ENCODE results near the gene NUP62.

Gene NUP62

DNA sequence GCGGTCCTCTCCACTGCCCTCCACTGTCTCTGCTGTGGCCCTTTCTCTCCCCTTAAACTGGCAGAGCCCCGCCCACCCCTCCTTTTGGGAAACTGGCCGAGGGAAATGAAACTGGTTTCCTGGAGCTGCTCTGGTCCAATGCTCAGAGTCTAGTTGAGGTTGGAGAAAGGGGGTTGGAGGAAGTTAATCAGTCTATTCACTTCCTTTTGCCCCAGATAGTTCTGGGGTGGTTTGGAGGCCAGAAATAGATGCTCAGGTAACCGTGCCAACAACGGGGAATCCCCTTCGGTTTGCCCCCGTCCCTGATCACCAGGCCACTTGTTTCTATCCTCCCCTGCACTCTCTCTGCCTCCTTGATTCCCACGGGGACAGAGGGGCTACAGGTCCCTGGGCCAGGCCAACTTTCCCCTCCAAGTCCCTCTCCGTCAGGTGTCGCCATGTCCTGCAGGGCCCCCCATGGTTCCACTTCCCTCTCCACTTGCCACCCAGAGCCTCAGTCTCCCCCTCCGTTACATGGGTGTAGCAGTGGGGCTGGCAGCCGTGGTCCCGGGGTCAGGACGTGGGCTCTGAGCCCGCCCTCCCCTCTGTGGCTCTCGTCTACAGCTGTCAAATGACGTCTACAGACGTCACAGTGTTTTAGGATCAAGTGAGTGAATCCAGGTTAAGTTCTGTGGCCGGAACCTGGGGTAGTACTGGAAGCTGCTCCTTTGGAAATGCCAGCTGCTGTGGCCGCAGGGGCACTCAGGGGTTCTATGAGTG is 32.3 kb downstream of the NUP62 start, which contains the start of gene IL4I1:
Gene IL4I1 (minus strand): TSS at position 25 of the 759 bp plus-strand sequence. CDS start 727 bp downstream, outside the sequence.
- peak; percentile 13 for DNase-seq (ENCODE audit: low read depth)

DNA sequence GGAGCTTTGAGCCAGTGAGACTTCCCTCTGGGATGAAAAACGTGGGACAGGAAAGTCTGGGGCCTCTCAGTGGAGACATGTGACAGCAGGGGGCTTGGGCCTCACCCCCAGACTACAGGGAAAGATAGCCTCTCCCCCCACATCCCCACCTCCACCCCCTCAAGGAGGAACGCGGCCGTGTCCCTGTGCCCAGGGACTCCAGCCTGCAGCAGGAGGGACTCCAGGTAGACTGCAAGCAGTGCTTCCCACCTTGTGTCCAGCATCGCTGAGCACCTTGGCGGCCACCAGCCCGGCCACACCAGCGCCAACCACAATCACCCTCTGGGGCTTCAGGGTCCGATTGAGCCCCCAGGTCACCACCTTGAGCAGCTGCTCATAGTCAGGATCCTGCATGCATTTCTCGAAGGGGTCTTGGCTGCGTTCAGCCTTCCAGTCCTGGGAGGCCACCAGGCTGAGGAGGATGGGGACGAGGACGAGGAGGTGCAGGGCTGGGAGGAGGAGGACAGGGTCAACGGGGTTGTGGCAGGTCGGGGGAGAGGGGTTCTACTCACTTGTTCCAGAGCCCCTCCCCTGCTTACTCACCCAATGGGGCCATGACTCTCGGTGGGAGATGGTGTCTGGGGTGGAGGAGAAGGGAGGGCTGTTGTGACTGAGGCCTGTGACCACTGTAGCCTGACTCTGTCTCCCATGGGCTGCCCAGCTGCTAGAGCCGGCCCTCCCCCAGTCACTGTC is 33.6 kb downstream of the NUP62 start:
- DNase-seq (ENCODE audit: low read depth), result no peak

DNA sequence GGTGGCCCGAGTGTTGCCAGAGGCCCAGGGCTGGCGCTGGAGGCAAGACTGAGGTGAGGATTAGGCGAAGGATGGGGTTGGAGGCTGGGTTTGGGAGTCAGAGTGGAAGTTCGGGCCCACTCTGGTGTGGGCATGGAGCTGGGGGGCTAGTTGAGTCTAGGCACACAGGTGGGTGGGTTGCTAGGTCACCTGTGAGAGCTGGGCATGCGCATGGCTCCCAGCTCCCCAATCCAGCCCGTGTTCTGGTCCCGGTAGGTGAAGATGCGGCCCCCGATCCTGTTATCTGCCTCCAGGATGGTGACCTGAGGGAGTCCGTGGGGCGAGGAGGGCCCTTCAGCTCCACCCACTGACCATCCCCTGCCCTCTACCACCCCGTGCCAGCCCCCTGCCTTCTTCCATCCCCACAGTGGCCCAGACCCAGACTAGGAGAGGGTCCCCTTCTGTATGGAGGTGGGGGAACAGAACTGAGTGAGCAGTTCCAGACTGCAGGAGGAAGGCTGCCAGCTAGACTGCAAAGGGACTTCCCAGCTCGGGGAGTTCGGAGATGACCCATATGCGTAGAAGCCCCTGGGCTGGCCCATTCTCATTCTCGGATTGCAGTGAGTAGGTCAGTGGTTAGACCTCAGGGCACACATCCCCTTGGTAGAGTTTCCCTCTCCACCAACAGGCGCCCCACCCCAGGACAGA is 34.3 kb downstream of the NUP62 start:
- no peak for DNase-seq (ENCODE audit: low read depth)

DNA sequence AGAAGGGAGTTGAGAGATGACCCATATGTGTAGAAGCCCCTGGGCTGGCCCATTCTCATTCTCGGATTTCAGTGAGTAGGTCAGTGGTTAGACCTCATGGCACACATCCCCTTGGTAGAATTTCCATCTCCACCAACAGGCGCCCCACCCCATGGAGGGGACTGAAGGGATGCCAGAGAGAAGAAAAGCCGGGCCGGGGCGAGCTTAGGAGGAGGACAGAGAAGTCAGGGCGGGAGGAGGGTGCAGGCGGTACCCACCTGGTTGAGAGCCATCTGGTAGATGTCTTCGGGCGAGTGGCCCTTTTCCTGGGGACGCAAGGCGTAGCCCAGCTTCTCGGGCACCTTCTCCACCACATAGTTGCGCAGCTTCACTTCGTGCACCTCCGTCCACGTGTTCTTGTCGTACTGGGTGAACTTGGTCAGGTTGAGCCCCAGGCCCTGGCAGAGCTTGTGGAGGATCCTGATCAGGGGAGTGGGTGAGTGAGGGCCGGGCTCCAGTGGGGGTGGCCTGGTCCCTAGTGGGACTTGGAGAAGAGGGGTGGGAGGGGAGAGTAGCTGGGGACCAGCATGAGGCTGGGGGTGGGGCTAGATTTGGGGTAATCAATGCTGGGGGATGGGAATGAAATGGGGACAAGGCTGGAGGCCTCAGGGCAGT is 35.2 kb downstream of the NUP62 start:
- DNase-seq (ENCODE audit: low read depth), result no peak

DNA sequence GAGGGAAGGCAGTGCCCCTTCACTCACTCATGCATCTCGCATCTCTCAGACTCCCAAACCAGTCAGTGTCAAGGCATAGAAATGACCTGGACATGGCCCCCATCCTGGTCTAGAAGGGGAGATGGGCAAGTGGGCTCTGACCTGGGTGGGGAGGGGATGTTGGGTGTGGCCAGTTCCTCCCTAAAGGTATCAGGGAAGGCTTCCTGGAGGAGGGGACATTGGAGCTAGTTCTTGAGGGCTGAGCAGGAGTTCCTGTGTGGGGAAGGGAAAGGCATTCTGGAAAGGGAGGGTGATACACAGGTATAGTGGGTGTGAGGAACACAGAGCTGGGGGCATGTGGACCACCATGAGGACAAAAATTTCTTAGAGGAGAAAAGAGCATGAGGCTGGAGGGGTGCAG is 36.6 kb downstream of the NUP62 start:
- DNase-seq (ENCODE audit: low read depth), result no peak

DNA sequence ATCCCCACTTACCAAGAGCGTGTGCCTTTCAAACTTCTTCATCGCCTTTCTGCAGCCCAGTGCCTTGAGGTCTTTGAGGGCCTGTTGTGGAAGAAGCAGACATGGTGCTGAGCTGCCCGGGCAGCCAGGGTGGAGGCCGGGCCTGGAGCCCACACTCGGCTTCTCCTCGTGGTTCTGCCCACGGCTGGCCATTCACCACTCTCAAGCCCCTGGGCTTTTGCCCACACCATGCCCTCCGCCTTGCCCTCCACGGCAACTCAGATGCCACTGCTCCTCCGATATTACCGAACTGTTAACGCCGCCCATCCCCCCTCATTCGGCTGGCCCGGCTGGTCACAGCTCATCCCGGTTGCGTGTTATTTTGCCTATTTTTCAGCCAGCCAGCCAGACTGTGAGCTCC is 37.9 kb downstream of the NUP62 start:
- DNase-seq (ENCODE audit: low read depth), result no peak

DNA sequence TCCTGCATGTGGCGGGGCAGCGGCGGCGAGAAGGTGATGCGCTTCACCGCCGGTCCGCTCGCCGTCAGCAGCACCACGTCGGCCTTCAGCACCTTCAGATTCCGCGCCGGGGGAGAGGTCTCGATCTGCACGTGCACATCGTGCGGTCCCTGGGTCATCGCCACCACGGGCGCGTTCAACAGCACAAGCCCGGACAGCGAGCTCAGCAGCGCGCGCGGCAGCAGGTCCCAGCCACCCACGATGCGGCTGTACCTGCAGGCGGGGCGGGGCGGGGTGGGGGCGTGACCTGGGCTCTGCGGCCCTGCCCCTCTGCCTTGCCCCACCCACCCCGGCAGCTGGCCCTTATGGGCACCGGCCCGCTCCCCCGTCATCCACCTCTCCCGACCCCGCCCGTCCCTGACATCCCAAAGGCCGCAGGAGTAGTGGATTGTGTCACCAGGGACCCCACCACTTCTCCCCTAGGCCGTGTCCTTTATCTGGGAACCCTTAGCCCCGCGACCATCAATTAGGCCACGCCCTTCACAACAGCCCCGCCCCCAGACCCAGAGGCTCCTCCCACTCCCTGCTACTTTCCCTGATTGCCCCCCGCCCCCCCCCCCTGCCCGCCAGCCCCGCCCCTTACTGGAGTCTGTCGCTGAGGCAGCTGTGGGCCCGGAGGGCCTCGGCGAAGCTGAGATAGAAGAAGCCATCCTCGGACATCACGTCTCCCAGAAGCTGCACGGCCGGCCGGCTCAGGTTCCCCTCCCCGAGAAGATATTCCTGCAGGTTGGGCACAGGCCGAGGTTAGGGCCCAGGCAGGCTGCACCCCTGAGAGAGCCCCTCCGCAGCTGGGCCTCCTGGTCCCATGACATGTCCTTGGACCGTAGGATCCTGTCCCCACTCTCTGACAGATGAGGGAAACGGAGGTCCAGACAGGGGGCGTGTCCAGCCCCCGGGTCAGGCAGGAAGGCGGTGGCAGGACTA is 38.7 kb downstream of the NUP62 start:
- DNase-seq (ENCODE audit: low read depth), result no peak

DNA sequence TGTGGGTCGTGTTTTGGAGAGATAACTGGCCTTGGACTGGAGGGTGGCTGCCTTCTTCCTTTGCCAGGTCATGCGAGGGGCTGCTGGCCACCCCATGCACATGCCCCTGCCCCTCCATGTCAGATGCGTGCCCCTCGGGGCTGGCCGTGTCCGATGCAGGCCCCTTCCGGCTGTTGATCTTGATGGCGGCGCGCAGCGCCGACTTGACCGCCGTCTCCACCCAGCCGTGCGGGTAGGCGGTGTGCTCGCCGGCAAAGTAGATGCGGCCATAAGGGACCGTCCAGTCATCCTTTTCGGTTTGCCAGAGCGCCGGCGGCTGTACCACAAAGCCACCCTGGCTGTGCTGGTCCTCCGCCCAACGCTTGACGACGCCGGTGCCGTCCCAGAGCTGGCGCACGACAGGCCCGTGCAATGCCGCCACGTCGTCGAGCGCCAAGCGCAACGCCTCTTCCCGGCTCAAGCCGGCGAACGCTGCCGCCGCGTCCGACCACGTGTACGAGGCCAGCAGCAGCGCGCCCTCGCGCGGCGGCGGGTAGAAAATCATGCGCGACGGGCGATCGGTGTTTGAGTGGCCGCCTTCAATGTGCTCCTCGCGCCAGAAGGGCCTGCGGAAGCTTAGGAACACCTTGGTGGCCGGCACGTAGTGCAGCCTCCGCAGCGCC is 39.5 kb downstream of the NUP62 start:
- peak; percentile 31 for DNase-seq (ENCODE audit: low read depth)

DNA sequence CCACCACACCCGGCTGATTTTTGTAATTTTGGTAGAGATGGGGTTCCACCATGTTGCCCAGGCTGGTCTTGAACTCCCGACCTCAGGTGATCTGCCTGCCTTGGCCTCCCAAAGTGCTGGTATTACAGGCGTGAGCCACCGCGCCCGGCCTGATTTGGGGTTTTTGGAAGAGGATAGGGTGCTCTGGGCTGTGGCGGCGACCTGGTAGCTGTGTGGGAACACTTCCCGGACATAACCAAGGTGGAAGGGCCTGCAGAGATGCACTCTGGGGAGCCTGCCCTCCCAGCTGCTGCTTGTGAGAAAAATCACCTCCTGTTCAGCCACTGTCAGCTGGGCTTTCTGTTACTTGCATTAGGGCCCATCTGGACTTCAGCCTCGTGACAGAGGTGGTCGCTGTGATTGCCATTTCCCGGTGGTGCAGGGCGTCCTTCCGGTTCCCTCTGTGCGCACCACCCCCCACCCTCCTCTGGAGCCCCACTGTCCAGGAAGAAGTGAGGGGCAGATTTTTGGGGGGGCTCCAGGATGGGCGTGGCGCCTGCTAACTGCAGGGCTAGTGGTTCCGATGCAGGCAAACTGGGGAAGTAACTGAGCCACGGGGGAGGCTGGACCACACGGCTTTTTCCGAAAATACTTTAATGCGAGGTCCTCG is 40.1 kb downstream of the NUP62 start:
- no peak for DNase-seq (ENCODE audit: low read depth)

DNA sequence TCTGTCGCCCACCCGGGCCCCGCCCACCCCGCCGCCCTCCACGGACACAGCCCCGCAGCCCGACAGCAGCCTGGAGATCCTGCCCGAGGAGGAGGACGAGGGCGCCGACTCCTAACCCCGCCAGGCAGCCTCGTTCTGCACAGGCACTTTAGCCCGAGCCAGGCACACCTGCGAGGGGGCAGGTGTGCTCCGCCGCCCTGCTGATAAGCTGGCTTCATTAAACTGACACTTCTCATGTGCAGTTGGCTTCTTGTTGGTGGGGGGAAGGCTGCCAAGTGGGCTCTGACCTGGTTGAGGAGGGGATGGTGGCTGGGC is 40.8 kb downstream of the NUP62 start:
- no peak for DNase-seq (ENCODE audit: low read depth)

DNA sequence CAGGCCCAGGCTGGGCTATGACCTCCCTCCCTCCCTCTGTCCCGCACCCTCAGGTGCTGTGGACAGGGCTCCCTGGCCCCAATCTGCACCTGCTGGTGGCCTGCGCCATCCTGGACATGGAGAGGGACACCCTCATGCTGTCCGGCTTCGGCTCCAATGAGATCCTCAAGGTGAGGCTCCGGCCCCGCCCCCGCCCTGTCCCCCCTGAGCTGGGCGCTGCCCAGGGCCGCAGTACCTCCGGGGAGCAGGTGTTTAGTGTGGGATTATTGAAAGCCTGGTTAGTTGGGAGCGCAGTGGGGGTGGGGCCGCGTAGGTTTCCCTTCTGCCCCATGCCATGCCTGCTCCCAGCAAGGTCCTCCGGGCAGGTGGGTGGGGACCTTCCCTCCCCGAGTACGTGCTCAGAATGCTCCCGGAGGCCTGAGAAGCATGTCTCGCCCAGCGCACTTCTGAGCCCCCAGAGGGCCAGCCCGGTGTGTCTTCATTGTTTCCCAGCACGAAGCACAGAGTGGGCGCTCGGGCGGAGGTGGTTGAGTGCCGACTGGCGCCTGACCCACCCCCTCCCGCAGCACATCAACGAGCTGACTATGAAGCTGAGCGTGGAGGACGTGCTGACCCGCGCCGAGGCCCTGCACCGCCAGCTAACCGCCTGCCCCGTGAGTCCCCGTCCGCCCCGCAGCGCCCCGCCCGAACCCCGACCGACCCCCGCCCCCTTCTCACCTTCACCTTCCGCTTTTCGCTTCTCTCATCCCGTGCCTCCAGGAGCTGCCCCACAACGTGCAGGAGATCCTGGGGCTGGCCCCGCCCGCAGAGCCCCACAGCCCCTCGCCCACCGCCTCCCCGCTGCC is 41.4 kb downstream of the NUP62 start:
- DNase-seq (ENCODE audit: low read depth), result no peak

DNA sequence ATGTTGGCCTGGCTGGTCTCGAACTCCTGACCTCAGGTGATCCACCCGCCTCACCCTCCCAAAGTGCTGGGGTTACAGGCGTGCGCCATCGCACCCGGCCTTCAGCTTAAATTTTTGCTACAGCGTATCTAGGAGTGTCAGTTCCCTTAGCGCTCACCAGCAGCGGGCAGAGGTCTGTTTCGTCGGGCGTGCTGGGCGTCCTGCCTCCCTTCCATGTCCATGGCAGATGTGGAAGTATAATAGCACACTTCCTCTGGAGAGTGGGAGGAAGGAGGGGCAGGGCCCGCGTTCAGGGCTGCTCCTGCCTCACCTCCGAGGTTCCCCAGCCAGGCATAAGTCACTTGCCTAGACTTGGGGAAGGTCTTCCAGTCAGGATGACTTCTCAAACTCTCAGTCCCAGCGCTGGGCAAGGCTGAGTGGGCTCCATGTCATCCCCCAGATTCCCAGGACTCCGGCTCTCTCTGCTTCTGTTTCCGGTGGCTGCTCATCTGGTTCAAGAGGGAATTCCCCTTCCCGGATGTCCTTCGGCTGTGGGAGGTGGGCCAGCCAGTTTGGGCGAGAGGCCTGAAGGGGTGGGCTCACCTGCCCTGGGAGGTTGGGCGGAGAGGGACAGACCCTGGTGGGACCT is 42.2 kb downstream of the NUP62 start:
- DNase-seq (ENCODE audit: low read depth), result no peak

DNA sequence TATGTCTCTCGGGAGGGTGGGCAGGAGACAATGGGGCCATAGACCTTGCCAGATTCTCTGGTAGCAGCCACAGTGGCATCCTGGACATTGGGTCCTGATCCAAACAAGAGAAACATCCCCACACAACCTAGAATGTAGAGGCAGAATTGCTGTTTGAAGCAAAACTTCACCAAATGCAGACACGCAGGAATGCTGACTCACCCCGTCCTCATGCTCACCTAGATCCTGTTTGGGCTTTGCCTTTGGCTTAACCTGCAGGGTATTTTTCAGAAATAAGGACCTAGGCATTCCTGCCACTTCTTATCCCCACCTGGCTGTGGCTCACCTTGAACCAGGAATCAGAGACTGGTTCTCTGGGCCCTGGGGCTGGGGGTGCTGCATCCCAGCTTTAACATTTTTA is 44.5 kb downstream of the NUP62 start:
- DNase-seq (ENCODE audit: low read depth), result no peak

DNA sequence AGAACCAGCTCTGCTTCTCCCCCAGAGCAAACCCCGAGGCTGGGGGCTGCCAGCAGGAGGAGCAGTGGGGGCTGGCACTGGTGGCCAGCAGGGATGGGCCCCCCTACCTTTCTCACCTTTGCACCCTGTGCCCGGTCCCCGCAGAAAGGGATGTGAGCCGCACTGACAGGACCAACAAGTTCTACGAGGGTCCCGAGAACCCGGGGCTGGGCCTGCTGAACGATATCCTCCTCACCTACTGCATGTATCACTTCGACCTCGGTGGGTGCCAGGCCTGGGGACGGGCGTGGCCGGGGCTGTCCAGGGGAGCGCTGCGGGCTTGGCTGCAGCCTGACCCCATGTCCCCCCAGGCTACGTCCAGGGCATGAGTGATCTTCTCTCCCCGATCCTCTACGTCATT is 45.2 kb downstream of the NUP62 start:
- DNase-seq (ENCODE audit: low read depth), result no peak

DNA sequence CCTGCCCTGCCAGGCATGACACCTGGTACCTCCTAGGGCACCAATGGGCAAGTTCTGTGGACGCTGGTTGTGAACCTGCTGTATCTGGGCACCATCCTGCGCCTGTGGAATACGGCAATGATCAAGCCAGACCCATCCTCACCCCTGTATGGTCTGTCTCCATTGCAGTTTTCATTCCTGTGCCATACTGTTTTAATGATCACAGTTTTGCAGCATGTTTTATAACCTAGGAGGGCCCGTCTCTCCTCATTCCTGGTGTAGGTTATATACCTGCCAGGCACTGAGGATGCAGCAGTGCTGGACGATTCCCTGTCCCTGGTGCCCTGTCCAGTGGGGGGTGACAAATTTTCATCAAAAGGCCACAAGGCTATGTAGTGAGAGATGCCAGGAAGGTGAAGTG is 46.2 kb downstream of the NUP62 start:
- DNase-seq (ENCODE audit: low read depth), result no peak

DNA sequence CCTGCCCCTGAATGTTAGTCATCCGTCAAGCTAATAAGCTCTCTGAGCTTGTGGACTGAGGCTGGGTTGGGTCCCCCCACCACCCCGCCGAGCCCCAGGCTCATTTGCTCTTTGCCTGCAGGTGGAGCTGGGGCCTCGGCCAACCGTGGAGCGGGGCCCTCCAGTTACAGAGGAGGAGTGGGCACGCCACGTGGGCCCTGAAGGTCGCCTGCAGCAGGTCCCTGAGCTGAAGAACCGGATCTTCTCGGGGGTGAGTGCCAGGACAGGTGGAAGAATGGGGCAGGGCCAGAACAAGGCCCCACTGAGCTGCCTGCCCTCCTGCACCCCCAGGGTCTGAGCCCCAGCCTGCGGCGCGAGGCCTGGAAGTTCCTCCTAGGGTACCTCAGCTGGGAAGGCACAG is 46.7 kb downstream of the NUP62 start:
- no peak for DNase-seq (ENCODE audit: low read depth)

DNA sequence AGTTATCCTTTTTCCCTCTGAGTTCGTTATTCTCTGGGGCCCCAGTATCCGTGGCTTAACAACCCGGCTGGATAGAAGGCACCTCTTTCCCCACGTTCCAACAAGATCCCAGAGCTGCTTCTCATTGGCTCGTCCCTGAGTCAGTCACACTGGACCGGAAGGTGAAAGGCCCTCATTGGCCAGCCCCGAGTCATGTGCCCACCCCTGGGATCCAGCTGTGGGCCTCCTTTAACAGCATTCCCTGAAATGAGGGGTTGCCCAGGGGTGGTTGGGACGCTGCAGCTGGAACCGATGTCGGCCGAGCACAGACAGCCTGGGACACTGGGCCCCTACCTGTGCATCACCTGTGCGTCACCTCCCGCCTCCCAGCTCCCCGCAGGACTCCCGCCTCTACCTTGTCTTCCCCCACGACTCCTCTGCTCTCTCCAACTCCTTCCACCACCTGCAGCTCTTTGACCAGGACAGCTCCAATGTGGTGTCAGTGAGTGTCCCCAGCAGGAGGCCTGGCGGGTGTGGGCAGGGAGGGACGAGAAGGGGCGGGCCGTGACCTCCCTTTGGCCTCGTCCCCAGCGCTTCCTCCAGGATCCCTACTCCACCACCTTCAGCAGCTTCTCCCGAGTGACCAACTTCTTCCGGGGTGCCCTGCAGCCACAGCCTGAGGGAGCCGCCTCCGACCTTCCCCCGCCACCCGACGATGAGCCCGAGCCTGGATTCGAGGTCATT is 47.5 kb downstream of the NUP62 start:
- no peak for DNase-seq (ENCODE audit: low read depth)

DNA sequence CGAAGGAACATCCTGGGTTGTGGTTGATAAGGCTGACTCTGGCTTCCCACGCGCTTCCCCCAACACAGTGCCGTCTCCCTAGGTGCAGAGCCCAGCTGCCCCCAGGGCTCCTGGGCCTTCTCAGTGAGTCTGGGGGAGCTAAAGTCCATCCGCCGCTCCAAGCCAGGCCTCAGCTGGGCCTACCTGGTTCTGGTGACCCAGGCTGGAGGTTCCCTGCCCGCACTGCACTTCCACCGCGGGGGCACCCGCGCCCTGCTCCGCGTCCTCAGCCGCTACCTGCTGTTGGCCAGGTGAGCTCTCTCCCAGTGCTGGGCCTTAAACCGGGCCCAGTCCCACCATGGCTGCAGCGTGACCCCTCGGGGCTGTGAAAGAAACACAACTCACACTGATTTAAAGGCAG is 48.1 kb downstream of the NUP62 start:
- DNase-seq (ENCODE audit: low read depth), result no peak

Measured in stromal cell of bone marrow (primary cell).